HG02642 (cell line): ENCODE measurements around the gene PRKD2.
"Not testable (repeated sequence)": the region's sequence is repeated elsewhere in the genome, so short reads cannot be mapped to it uniquely, and the experiment has no call there.

ENCODE experiments used
- ATAC-seq: cut with Tn5 transposase; IDR thresholded peaks from one replicate; pipeline ENCODE4 v1.9.1; 2021; ENCODE audit warnings: mild to moderate bottlenecking; ENCODE audit not compliant: unreplicated experiment, poor library complexity

PRKD2 gene

GRCh38 chr19:46639358-46640182 is 77.3 kb downstream of the PRKD2 start:
- ATAC-seq: no peak

- no peak for ATAC-seq
These were observed 79.7 kb downstream of the PRKD2 start for GRCh38 chr19:46637224-46637623.

DNA sequence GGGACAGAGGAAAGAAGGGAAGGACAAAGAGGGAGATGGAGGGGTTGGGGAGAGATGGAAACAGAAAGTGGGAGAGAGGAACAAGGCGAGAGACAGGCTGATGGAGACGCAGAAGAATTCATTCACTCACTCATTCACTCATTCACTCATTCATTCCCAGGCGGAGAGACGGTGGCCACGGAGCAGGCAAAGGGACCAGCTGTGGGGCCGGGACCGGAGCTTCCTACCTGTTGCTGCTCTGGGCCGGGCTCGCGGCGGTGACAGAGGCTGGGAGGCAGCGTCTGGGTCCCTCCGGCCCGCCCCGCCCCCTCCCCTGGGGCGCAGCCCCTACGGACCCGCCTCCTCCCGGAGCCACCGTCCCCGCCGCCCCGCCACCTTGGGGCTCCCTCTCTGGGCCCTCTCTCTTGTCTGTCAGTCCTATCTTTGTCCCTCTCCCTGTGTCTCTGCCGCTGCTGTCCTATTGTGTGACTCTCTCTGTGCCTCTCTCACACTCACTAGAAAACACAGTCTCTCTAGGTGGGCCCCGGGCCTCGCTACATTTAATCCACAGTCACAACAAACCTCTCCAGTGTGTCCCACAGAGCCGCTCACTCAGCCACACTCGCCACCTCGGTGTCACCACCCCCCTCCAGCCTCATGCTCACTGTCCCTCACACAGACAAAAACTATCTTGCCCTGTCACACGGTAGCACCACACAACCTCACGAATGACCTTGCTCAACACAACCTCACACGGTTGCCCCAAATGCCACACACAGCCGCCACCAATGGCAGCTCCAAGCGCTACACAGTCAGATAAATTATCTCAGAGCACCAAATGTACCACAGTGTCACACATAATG is 80.8 kb downstream of the PRKD2 start, which contains the start of gene GNG8:
Gene GNG8 (minus strand): TSS at position 283 of the 842 bp plus-strand sequence. CDS start 1,520 bp downstream, outside the sequence.
- no peak for ATAC-seq

DNA sequence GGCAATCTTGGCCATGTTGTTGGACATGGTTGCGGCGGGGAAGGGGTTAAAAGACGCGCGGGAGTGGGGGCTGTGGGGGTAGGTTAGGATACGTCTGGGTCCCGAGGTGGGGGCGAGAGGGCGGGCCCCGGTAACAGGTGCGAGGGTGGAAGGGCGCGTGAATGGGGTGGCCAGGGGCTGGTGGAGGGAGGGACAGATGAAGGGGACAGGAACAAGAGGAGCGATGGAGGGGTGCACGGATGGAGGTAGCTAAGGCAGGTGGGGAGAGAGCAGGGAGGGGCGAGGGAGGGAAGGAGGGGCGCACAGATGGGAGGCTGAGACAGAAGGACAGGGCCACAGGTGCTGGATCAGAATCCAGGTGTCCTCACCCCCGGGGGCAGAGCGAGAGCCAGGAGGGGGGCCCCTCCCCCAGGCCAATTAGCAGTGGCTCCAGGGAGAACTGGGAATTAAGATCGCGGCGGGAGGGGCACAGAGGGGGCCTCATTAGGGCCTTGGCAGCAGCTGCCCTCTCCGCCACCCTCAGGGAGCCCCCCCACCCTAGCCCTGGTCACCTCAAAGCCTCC is 82.2 kb downstream of the PRKD2 start:
- no peak for ATAC-seq

DNA sequence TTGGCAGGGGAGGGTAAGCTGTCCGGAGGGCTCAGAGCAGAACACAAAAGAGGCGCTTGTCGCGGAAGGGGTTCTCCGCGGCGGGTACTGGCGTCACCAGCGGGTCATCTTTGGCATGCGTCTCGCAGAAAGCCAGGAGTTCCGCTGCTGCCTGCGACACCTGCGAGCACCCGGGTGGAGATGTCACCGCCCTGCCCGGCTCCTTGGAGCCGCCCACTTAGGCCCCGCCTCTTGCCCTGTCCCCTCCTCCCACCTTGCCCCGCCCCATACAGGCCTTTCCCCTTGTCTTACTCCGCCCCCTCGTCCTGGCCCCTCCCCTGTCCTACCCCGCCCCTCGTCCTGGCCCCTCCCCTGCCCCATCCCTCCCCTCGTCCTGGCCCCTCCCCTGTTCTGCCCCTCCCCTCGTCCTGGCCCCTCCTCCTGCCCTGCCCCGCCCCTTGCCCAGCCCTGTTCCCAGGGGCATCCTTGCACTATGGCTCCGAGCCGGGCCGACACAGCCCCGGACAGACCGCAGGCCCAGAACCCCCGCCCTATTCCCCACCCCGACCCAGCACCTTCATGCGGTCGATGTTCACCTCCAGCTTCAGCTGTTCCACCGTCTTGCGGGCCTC is 82.8 kb downstream of the PRKD2 start:
- no peak for ATAC-seq

- ATAC-seq: no peak
These were observed 83.8 kb downstream of the PRKD2 start for GRCh38 chr19:46633130-46633529.

DNA sequence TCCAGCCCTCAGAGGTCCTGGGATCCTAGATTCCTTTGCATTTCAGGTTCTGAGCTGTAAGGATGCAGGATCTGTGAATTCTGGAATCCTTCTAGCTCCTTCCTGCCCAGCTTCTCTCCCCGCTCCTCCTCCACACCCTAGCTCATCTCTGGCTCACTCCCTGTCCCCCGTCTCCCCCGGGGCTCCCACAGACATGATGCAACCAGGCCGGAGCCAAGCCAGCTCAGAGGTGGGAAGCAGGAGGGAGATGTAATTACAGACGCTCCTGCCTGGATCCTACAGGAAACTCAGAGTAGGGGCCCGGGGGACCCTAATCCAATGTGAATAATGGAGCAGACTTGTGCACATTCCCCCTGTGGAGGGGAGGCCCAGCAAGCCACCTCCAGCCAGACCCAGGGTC is 85.4 kb downstream of the PRKD2 start:
- no peak for ATAC-seq

DNA sequence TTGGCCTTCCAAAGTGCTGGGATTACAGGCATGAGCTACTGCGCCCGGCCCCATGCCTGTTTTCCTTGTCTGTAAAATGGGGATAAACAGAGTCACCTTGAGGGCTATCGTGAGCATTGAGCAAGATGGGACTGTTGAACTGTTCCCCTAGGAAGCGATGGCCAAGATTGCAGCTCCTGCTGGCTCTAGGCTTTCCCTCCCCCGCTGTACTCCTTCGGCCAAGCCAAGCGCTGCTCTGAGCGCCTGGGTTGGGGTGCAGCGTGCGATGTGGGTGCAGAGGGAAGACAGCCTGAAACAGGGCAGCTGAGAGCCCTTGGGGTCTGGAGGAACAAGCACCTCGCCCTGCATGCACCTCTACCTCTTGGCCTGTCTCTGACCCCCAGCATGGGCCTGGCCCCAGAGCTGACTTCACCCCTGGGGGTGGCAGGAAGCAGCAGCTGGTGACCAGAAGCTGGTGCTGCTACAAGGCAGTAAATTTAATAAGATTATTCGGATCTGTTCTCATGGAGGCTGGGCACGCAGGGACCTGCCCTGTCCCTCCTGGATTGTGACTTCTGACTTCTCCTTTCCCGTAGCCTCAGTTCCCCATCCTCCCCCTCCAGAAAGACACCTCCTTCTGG is 86.2 kb downstream of the PRKD2 start:
- no peak for ATAC-seq

GRCh38 chr19:46629546-46630025 is 87.3 kb downstream of the PRKD2 start:
- ATAC-seq: no peak

- not testable (repeated sequence) for ATAC-seq
These were observed 87.9 kb downstream of the PRKD2 start for GRCh38 chr19:46628970-46629369.

DNA sequence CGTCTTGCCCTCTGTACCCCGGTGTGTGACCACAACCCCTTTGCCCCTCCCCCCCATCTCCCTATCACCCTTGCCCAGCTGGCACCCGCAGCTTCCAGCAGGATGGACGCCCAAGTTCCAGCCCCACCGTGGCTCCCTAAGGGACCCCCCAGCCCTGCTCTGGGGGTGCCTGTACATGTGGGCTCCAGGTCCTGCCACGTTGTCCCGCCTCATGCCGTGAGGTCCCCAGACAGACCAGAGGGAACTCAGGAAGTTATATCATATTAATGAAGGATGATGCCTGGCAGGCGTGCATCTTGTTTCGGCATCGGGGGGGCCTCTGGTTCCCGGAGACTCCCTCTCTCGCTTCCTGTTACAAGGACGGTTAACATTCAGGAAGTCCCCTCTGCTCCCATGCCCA is 90.5 kb downstream of the PRKD2 start:
- no peak for ATAC-seq

GRCh38 chr19:46625731-46626130 is 91.2 kb downstream of the PRKD2 start:
- ATAC-seq: no peak

DNA sequence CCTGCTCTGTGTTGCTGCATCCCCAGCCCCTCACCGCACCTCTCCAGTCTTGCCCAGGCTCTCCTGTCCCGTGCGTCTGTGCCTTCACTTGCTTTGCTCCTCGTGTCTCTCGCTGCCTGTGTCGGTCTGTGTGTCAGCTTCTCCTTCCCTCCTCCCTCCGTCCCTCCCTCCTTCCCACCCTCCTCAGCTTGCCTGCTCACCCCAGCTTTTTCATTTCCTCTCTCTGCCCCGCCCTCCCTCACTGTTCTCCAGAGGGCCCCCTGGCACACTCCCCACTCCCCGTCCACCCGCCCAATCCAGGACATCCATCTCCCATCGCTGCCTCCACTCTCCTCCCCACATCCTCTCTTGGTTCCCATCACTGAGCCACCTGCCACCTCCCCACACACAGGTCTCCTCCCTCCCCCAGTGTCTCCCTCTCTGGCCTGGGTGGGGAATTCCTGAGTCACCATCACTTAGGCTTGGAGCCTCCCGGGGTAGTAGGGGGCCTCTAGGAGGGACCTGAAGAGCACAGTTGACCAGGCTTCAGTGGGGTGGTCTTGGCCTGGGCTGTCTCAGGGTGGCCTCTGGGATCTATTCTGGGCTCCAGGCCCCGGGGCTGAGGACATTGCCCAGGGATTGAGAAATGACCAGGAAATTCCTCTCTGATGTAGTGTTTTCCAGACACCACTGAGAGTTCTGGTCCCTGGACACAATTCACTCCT is 91.8 kb downstream of the PRKD2 start, which contains the start of gene PTGIR:
Gene PTGIR (minus strand): TSS at position 132 of the 704 bp plus-strand sequence. CDS start 864 bp downstream, outside the sequence.
- no peak for ATAC-seq
